ENCODE measurements around the gene KXD1. TPM values are rescaled to one million over a fixed set of nuclear protein-coding genes. Genes with fewer than 3 reads are reported as not detected.

Gene KXD1
- total RNA-seq, 1 experiment from 2014 or later: 138 TPM

DNA sequence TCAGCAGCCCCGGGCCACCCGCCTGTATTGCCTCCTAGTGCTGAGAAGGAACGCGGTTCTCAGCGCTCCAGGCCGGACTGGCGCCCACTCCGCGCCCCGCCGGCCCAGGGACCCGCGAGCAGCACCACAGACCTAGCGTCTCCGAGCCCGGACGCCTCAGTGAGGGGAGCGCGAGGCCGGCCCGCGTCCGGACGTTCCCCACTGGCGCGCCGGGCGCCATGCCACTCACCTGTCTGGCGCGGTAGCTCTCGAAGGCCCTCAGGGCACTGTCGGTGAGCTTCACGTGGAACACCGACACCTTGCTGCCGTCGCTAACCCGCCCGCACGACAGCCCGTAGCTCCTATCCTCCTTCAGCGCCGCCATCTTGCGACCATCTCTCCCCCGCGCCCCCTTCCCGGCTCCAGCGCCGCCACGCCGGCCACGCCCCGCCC is 36.0 kb upstream of the KXD1 start, which contains the start of gene ELL:
TSS of gene ELL (minus strand) at position 379 of the 432 bp plus-strand sequence. CDS start at position 364, 15 bp downstream.
- Histone ChIP-seq H3K4me1 (ENCODE audit: insufficient read depth, low read length) (peaks cover 3% of the 10 kb centered on the region; the same call in 1 of the 2 replicates), H3T11ph (ENCODE audit: low read length) (no peak within 1 kb of the TSS), H2BK20ac (ENCODE audit: low read depth, low read length, poor library complexity, severe bottlenecking) (no peak within 1 kb of the TSS), H3K27ac (ENCODE audit: insufficient read length, low read depth, low read length) (no peak within 1 kb of the TSS), H2AK5ac (ENCODE audit: insufficient read length, low read length) (no peak within 1 kb of the TSS), H2BK5ac (ENCODE audit: insufficient read length, low read length) (no peak within 1 kb of the TSS), H3K23me2 (ENCODE audit: insufficient read length, low read depth, low read length, poor library complexity, severe bottlenecking) (peaks cover 12% of the 10 kb centered on the region), H3K14ac (ENCODE audit: insufficient read depth, low read length) (peak within 1 kb of the TSS; percentile 98), H4K20me1 (ENCODE audit: control insufficient read depth, insufficient read depth, insufficient read length) (no peaks in the 10 kb centered on the region), H2BK15ac (ENCODE audit: low read depth, low read length) (peak within 1 kb of the TSS; percentile 25; the same call in 1 of the 2 replicates), H4K91ac (ENCODE audit: insufficient read length, low read depth, low read length) (no peak within 1 kb of the TSS), H2BK12ac (ENCODE audit: insufficient read length, low read depth, low read length) (no peak within 1 kb of the TSS), H3K56ac (ENCODE audit: insufficient read length, low read depth, low read length) (no peak within 1 kb of the TSS), H3K9me3 (ENCODE audit: control insufficient read depth, low read depth, low read length) (no peaks in the 10 kb centered on the region), H3K79me2 (ENCODE audit: insufficient read depth, low read length) (peaks cover 14% of the 10 kb centered on the region), H4K8ac (replicated peaks; ENCODE audit: insufficient read length, low read depth, low read length) (no peak within 1 kb of the TSS), H3K27me3 (ENCODE audit: insufficient read depth, low read length) (no peaks in the 10 kb centered on the region), H3K79me1 (ENCODE audit: insufficient read depth, low read depth, low read length, poor library complexity, severe bottlenecking) (peaks cover 4% of the 10 kb centered on the region), H3K18ac (ENCODE audit: insufficient read length, low read depth, low read length) (peak within 1 kb of the TSS; percentile 95), H2AFZ (ENCODE audit: low read length) (no peak within 1 kb of the TSS), H4K5ac (ENCODE audit: insufficient read length, low read depth, low read length) (no peak within 1 kb of the TSS), H3K9ac (ENCODE audit: extremely low read depth, insufficient read length, low read length) (peak within 1 kb of the TSS; percentile 88), H3K4ac (ENCODE audit: low read depth, low read length) (no peak within 1 kb of the TSS), H3K23ac (ENCODE audit: insufficient read length, low read depth, low read length) (no peak within 1 kb of the TSS), H2BK120ac (ENCODE audit: low read depth, low read length, poor library complexity, severe bottlenecking) (no peak within 1 kb of the TSS), H3K4me2 (ENCODE audit: insufficient read depth, insufficient read length, low read length) (peak within 1 kb of the TSS; percentile 99)
- WGBS (ENCODE audit: extremely low coverage, insufficient read length, low lambda C conversion rate): no CpG with 5 or more reads among the region's 52 CpGs
- Mint-ChIP-seq H3K27ac (peak within 1 kb of the TSS; percentile 48 to 96 (median 77); a peak in 4 of 7 replicates), H3K4me3 (peak within 1 kb of the TSS; percentile 92 to 96), H3K4me1 (peaks cover 16 to 17% of the 10 kb centered on the region in 2 experiments), H3K36me3 (ENCODE audit: insufficient read depth in 1 of 3, low read depth in 3 of 3) (no peaks in the 10 kb centered on the region), H3K9me3 (no peaks in the 10 kb centered on the region), H3K27me3 (ENCODE audit: low read depth) (no peaks in the 10 kb centered on the region)
- TF ChIP-seq, protein P1, sequence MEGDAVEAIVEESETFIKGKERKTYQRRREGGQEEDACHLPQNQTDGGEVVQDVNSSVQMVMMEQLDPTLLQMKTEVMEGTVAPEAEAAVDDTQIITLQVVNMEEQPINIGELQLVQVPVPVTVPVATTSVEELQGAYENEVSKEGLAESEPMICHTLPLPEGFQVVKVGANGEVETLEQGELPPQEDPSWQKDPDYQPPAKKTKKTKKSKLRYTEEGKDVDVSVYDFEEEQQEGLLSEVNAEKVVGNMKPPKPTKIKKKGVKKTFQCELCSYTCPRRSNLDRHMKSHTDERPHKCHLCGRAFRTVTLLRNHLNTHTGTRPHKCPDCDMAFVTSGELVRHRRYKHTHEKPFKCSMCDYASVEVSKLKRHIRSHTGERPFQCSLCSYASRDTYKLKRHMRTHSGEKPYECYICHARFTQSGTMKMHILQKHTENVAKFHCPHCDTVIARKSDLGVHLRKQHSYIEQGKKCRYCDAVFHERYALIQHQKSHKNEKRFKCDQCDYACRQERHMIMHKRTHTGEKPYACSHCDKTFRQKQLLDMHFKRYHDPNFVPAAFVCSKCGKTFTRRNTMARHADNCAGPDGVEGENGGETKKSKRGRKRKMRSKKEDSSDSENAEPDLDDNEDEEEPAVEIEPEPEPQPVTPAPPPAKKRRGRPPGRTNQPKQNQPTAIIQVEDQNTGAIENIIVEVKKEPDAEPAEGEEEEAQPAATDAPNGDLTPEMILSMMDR (conservative IDR thresholded peaks at IDR 0.05): no peak; the same call in 2 of the 3 replicates
- no peak for DNase-seq
